ENCODE measurements around the gene DVL3.

Gene DVL3

DNA sequence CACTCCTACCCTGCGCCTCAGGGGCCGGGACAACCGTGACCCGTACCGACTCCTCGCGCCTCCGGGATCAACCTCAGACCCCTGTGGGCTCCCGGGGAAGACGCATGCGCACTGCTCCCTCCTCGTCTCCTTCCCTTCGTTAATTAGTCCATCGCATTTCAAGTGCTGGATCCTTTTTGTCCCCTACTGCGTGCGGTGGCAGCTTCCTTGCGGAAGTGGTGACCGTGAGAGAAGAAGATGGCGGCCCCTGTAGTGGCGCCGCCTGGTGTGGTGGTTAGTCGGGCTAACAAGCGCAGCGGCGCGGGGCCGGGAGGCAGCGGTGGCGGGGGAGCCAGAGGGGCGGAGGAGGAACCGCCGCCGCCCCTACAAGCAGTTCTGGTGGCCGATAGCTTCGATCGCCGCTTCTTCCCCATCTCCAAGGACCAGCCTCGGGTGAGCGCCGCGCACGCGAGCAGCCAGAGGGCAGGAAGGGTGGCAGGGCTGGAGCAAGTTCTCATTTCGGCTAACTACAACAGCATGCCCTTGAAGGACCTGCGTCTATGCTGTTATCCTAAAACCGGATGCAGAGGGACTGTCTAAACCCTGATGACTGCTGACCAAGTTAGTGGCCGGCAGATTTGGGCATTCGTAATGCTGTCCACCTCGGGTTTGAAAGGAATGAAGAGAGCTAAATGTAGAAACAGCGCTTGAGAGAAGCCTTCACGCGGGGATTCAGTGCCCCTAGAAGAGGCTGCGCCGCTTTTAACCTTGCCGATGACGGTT, 19.8 kb upstream of the DVL3 start, which contains the start of gene EIF2B5:
Gene EIF2B5, plus strand, starts transcription at position 210 of the 762 bp plus-strand sequence. Its CDS starts 28 bp downstream, at position 238.
- no peak within 1 kb of the TSS for H3K27ac ChIP-seq (ENCODE audit: low read length)
- WGBS (ENCODE audit: insufficient coverage, insufficient read length), result no CpG with 5 or more reads among the region's 56 CpGs
- no peaks in the 10 kb centered on the region; the same call in 1 of the 2 replicates for H3K36me3 ChIP-seq (ENCODE audit: control insufficient read depth, insufficient read depth, low read length)

GRCh38 chr3:184135911-184136260, 19.3 kb upstream of the DVL3 start:
- Histone ChIP-seq H3K27ac (ENCODE audit: low read length) (no peak overlapping the region), H3K4me1 (ENCODE audit: control insufficient read depth, insufficient read depth, low read length) (no peaks in the 10 kb centered on the region), H3K36me3 (ENCODE audit: control insufficient read depth, insufficient read depth, low read length) (no peaks in the 10 kb centered on the region; the same call in 1 of the 2 replicates), H3K4me3 (ENCODE audit: low read length) (peak overlapping the region; percentile 69; the same call in 1 of the 2 replicates), H3K27me3 (ENCODE audit: control insufficient read depth, insufficient read depth, low read length) (no peaks in the 10 kb centered on the region), H3K9me3 (ENCODE audit: control insufficient read depth, insufficient read depth, low read length) (no peaks in the 10 kb centered on the region)
- WGBS (ENCODE audit: insufficient coverage, insufficient read length), result no CpG with 5 or more reads among the region's 9 CpGs
- DNase-seq (ENCODE audit: low read depth, low spot score), result no peak

More for the DNA sequence above, 19.8 kb upstream of the DVL3 start, which contains the start of gene EIF2B5:
- peak within 1 kb of the TSS; percentile 69; the same call in 1 of the 2 replicates for H3K4me3 ChIP-seq (ENCODE audit: low read length)
- DNase-seq (ENCODE audit: low read depth, low spot score), result peak; percentile 80
- no peaks in the 10 kb centered on the region for H3K9me3 ChIP-seq (ENCODE audit: control insufficient read depth, insufficient read depth, low read length)
- H3K27me3 ChIP-seq (ENCODE audit: control insufficient read depth, insufficient read depth, low read length), result no peaks in the 10 kb centered on the region
- H3K4me1 ChIP-seq (ENCODE audit: control insufficient read depth, insufficient read depth, low read length), result no peaks in the 10 kb centered on the region

DNA sequence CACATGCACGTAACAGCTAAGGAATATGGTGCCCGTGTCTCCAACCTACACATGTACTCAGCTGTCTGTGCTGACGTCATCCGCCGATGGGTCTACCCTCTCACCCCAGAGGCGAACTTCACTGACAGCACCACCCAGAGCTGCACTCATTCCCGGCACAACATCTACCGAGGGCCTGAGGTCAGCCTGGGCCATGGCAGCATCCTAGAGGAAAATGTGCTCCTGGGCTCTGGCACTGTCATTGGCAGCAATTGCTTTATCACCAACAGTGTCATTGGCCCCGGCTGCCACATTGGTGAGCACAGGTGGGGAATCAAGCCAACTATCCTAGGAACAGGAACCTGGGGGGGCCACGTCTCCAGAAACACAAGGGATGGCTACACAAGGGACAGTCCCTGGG, 14.7 kb upstream of the DVL3 start:
- no CpG with 5 or more reads among the region's 10 CpGs for WGBS (ENCODE audit: insufficient coverage, insufficient read length)
- H3K4me1 ChIP-seq (ENCODE audit: control insufficient read depth, insufficient read depth, low read length), result no peaks in the 10 kb centered on the region
- no peak overlapping the region for H3K27ac ChIP-seq (ENCODE audit: low read length)
- no peaks in the 10 kb centered on the region for H3K9me3 ChIP-seq (ENCODE audit: control insufficient read depth, insufficient read depth, low read length)
- DNase-seq (ENCODE audit: low read depth, low spot score), result no peak
- H3K27me3 ChIP-seq (ENCODE audit: control insufficient read depth, insufficient read depth, low read length), result no peaks in the 10 kb centered on the region
- no peak overlapping the region for H3K4me3 ChIP-seq (ENCODE audit: low read length)
- H3K36me3 ChIP-seq (ENCODE audit: control insufficient read depth, insufficient read depth, low read length), result peaks cover 18% of the 10 kb centered on the region; the same call in 1 of the 2 replicates

DNA sequence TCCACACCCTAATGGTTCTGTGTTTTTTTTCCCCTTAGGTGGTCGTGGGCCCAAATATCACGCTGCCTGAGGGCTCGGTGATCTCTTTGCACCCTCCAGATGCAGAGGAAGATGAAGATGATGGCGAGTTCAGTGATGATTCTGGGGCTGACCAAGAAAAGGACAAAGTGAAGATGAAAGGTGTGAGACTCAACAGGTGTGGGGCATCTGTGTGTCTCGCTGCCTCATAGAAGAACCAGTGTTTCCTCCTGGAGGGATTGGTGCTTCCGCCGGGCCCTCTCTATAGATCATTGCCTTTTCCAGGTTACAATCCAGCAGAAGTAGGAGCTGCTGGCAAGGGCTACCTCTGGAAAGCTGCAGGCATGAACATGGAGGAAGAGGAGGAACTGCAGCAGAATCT, 13.0 kb upstream of the DVL3 start:
- no peaks in the 10 kb centered on the region for H3K4me1 ChIP-seq (ENCODE audit: control insufficient read depth, insufficient read depth, low read length)
- H3K27me3 ChIP-seq (ENCODE audit: control insufficient read depth, insufficient read depth, low read length), result no peaks in the 10 kb centered on the region
- no peak for DNase-seq (ENCODE audit: low read depth, low spot score)
- H3K36me3 ChIP-seq (ENCODE audit: control insufficient read depth, insufficient read depth, low read length), result peaks cover 18% of the 10 kb centered on the region; the same call in 1 of the 2 replicates
- H3K9me3 ChIP-seq (ENCODE audit: control insufficient read depth, insufficient read depth, low read length), result no peaks in the 10 kb centered on the region
- H3K27ac ChIP-seq (ENCODE audit: low read length), result no peak overlapping the region
- no CpG with 5 or more reads among the region's 7 CpGs for WGBS (ENCODE audit: insufficient coverage, insufficient read length)
- no peak overlapping the region for H3K4me3 ChIP-seq (ENCODE audit: low read length)

- no CpG with 5 or more reads among the region's 3 CpGs for WGBS (ENCODE audit: insufficient coverage, insufficient read length)
- H3K27ac ChIP-seq (ENCODE audit: low read length), result no peak overlapping the region
- no peaks in the 10 kb centered on the region for H3K9me3 ChIP-seq (ENCODE audit: control insufficient read depth, insufficient read depth, low read length)
- no peaks in the 10 kb centered on the region for H3K4me1 ChIP-seq (ENCODE audit: control insufficient read depth, insufficient read depth, low read length)
- no peaks in the 10 kb centered on the region for H3K27me3 ChIP-seq (ENCODE audit: control insufficient read depth, insufficient read depth, low read length)
- no peak overlapping the region for H3K4me3 ChIP-seq (ENCODE audit: low read length)
- H3K36me3 ChIP-seq (ENCODE audit: control insufficient read depth, insufficient read depth, low read length), result peaks cover 18% of the 10 kb centered on the region; the same call in 1 of the 2 replicates
- DNase-seq (ENCODE audit: low read depth, low spot score), result no peak
Observed at GRCh38 chr3:184143327-184143726, 11.8 kb upstream of the DVL3 start.

GRCh38 chr3:184144505-184144904, 10.7 kb upstream of the DVL3 start:
- Histone ChIP-seq H3K27ac (ENCODE audit: low read length) (no peak overlapping the region), H3K4me1 (ENCODE audit: control insufficient read depth, insufficient read depth, low read length) (no peaks in the 10 kb centered on the region), H3K27me3 (ENCODE audit: control insufficient read depth, insufficient read depth, low read length) (no peaks in the 10 kb centered on the region), H3K36me3 (ENCODE audit: control insufficient read depth, insufficient read depth, low read length) (peaks cover 18% of the 10 kb centered on the region; the same call in 1 of the 2 replicates), H3K9me3 (ENCODE audit: control insufficient read depth, insufficient read depth, low read length) (no peaks in the 10 kb centered on the region), H3K4me3 (ENCODE audit: low read length) (no peak overlapping the region)
- WGBS (ENCODE audit: insufficient coverage, insufficient read length), result no CpG with 5 or more reads among the region's 5 CpGs
- DNase-seq (ENCODE audit: low read depth, low spot score), result no peak

GRCh38 chr3:184145111-184145524, 10.1 kb upstream of the DVL3 start:
- no peaks in the 10 kb centered on the region for H3K4me1 ChIP-seq (ENCODE audit: control insufficient read depth, insufficient read depth, low read length)
- H3K9me3 ChIP-seq (ENCODE audit: control insufficient read depth, insufficient read depth, low read length), result no peaks in the 10 kb centered on the region
- H3K36me3 ChIP-seq (ENCODE audit: control insufficient read depth, insufficient read depth, low read length), result peaks cover 18% of the 10 kb centered on the region; the same call in 1 of the 2 replicates
- H3K27me3 ChIP-seq (ENCODE audit: control insufficient read depth, insufficient read depth, low read length), result no peaks in the 10 kb centered on the region
- H3K27ac ChIP-seq (ENCODE audit: low read length), result no peak overlapping the region
- WGBS (ENCODE audit: insufficient coverage, insufficient read length), result no CpG with 5 or more reads among the region's 4 CpGs
- no peak overlapping the region for H3K4me3 ChIP-seq (ENCODE audit: low read length)
- no peak for DNase-seq (ENCODE audit: low read depth, low spot score)

- peaks cover 18% of the 10 kb centered on the region; the same call in 1 of the 2 replicates for H3K36me3 ChIP-seq (ENCODE audit: control insufficient read depth, insufficient read depth, low read length)
Observed at GRCh38 chr3:184145751-184146270, 9.4 kb upstream of the DVL3 start.

GRCh38 chr3:184148076-184148475, 7.1 kb upstream of the DVL3 start:
- peaks cover 7% of the 10 kb centered on the region; the same call in 1 of the 2 replicates for H3K36me3 ChIP-seq (ENCODE audit: control insufficient read depth, insufficient read depth, low read length)
- no peak overlapping the region for H3K4me3 ChIP-seq (ENCODE audit: low read length)
- H3K4me1 ChIP-seq (ENCODE audit: control insufficient read depth, insufficient read depth, low read length), result no peaks in the 10 kb centered on the region
- no peak for DNase-seq (ENCODE audit: low read depth, low spot score)
- no peak overlapping the region for H3K27ac ChIP-seq (ENCODE audit: low read length)
- H3K27me3 ChIP-seq (ENCODE audit: control insufficient read depth, insufficient read depth, low read length), result no peaks in the 10 kb centered on the region
- H3K9me3 ChIP-seq (ENCODE audit: control insufficient read depth, insufficient read depth, low read length), result no peaks in the 10 kb centered on the region
- WGBS (ENCODE audit: insufficient coverage, insufficient read length), result no CpG with 5 or more reads among the region's 3 CpGs

More at GRCh38 chr3:184145751-184146270, 9.4 kb upstream of the DVL3 start:
- H3K27ac ChIP-seq (ENCODE audit: low read length), result no peak overlapping the region
- H3K9me3 ChIP-seq (ENCODE audit: control insufficient read depth, insufficient read depth, low read length), result no peaks in the 10 kb centered on the region
- H3K4me3 ChIP-seq (ENCODE audit: low read length), result no peak overlapping the region
- DNase-seq (ENCODE audit: low read depth, low spot score), result no peak
- no CpG with 5 or more reads among the region's 8 CpGs for WGBS (ENCODE audit: insufficient coverage, insufficient read length)
- no peaks in the 10 kb centered on the region for H3K4me1 ChIP-seq (ENCODE audit: control insufficient read depth, insufficient read depth, low read length)
- H3K27me3 ChIP-seq (ENCODE audit: control insufficient read depth, insufficient read depth, low read length), result no peaks in the 10 kb centered on the region

- DNase-seq (ENCODE audit: low read depth, low spot score), result no peak
- no peak overlapping the region for H3K27ac ChIP-seq (ENCODE audit: low read length)
- WGBS (ENCODE audit: insufficient coverage, insufficient read length), result no CpG with 5 or more reads among the region's 6 CpGs
- H3K4me3 ChIP-seq (ENCODE audit: low read length), result no peak overlapping the region
- H3K36me3 ChIP-seq (ENCODE audit: control insufficient read depth, insufficient read depth, low read length), result no peaks in the 10 kb centered on the region; the same call in 1 of the 2 replicates
- no peaks in the 10 kb centered on the region for H3K9me3 ChIP-seq (ENCODE audit: control insufficient read depth, insufficient read depth, low read length)
- H3K27me3 ChIP-seq (ENCODE audit: control insufficient read depth, insufficient read depth, low read length), result no peaks in the 10 kb centered on the region
- H3K4me1 ChIP-seq (ENCODE audit: control insufficient read depth, insufficient read depth, low read length), result no peaks in the 10 kb centered on the region
Observed at GRCh38 chr3:184149123-184149522, 6.1 kb upstream of the DVL3 start.
